ENCODE data around the gene BTBD10.

BTBD10 gene

GRCh38 chr11:13362596-13363109 lies 100.4 kb downstream of the BTBD10 start:
- H3K27ac ChIP-seq: no peak overlapping the region
- DNase-seq (ENCODE audit: low spot score): no peak
- POLR2A ChIA-PET (ENCODE audit: low non-redundant PET): no interaction called here
- CTCF ChIA-PET: no interaction called here
- TF ChIP-seq, protein P1, sequence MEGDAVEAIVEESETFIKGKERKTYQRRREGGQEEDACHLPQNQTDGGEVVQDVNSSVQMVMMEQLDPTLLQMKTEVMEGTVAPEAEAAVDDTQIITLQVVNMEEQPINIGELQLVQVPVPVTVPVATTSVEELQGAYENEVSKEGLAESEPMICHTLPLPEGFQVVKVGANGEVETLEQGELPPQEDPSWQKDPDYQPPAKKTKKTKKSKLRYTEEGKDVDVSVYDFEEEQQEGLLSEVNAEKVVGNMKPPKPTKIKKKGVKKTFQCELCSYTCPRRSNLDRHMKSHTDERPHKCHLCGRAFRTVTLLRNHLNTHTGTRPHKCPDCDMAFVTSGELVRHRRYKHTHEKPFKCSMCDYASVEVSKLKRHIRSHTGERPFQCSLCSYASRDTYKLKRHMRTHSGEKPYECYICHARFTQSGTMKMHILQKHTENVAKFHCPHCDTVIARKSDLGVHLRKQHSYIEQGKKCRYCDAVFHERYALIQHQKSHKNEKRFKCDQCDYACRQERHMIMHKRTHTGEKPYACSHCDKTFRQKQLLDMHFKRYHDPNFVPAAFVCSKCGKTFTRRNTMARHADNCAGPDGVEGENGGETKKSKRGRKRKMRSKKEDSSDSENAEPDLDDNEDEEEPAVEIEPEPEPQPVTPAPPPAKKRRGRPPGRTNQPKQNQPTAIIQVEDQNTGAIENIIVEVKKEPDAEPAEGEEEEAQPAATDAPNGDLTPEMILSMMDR (conservative IDR thresholded peaks at IDR 0.05; ENCODE audit: low read depth): no peak

DNA sequence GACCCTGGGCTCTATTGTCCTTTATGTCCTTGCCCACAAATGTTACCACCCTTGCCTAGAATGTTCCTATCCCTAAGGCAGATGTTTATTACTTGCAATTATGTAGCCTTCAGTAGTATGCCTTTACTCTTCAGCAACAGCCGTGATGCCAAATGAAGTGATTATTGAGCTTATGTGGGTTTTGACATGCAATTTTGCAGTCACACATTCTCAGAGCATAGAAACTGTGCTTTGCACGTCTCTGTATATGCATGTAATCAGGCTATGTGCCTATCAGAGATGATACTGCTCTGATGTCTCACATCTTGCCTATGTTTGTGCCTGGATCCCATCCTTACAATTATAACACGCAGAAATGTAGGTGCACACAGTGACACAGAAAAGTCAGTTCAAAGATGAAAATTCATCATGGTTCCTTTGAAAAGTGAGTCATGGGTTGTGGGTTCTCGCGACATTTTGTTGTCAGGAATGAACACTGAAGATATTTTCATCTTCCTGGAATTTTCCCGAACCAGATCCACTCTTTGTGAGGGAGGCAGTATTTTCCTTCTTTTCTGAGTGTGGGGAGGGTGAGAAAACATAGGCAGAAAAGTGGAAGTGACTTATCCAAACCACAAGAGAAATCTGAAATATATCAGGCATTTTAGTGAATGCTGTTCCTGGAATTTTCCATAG lies 104.3 kb downstream of the BTBD10 start:
- TF ChIP-seq, protein P1 (conservative IDR thresholded peaks at IDR 0.05; ENCODE audit: low read depth): no peak
- no peak for DNase-seq (ENCODE audit: low spot score)
- CTCF ChIA-PET: no interaction called here
- POLR2A ChIA-PET (ENCODE audit: low non-redundant PET): no interaction called here
- H3K27ac ChIP-seq: no peak overlapping the region

DNA sequence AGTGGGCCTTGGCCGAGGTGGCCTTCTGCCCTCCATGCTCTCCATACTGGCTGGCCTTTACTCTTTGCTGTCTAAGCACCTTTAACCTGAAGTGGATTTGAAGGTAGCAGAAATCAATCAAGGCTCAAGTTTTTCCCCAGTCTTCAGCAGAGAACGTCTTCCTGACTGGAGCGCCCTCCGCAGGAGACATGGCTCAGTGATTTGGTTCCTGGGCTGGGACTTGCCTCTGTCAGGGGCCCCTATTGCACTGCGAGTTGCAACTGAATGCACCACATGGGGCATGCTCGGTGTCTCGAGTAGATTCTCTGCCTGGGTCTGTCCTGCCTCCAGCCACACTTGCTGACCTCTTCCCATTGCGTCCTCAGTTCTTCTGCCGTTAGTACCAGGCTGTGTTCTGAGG lies 105.8 kb downstream of the BTBD10 start:
- POLR2A ChIA-PET (ENCODE audit: low non-redundant PET): no interaction called here
- no peak overlapping the region for H3K27ac ChIP-seq
- DNase-seq (ENCODE audit: low spot score): no peak
- TF ChIP-seq, protein P1 (conservative IDR thresholded peaks at IDR 0.05; ENCODE audit: low read depth): no peak
- CTCF ChIA-PET: no interaction called here

DNA sequence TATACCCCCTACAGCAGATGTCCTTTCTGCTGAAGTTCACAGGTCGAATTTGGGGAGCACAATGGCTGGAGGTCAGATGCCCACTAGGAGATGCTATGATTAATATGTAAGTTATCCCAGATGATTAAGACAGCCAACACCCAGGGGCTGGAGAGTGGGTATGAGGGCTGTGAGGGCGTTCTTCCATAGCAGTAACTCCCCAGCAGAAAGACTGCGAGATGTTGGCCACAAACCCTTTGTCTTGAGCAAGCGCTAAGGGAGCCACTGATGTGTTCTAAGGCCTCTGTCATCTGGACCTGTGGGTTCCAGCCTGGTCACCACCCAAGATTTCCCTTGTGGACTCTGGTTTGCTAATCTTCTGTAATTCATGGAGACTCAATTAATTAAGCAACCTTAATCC lies 107.8 kb downstream of the BTBD10 start:
- DNase-seq (ENCODE audit: low spot score): no peak
- H3K27ac ChIP-seq: no peak overlapping the region
- TF ChIP-seq, protein P1 (conservative IDR thresholded peaks at IDR 0.05; ENCODE audit: low read depth): no peak
- CTCF ChIA-PET: no interaction called here
- POLR2A ChIA-PET (ENCODE audit: low non-redundant PET): no interaction called here

DNA sequence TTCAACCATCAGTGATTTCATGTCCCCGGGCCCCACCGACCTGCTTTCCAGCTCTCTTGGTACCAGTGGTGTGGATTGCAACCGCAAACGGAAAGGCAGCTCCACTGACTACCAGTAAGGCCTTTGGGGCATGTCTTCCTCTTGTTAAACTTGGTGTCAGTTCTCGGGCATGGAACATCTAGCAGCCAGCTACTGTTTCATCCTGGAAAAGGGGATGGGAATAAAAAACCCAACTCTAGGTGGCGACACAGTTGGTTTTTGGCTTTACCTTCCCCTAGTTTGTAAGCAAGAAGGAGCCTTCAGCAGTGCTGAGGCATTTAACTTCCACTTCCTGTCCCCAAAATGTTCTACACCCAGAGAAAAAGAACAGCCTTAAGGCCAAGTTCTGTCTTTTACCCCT lies 108.7 kb downstream of the BTBD10 start:
- no peak for DNase-seq (ENCODE audit: low spot score)
- ChIA-PET POLR2A (ENCODE audit: low non-redundant PET) (no interaction called here), CTCF (interaction anchor here (0.6 kb wide), 1 partner anchor 38 kb away, joined by 3 read pairs; no protein-coding TSS in a partner anchor)
- TF ChIP-seq, protein P1 (conservative IDR thresholded peaks at IDR 0.05; ENCODE audit: low read depth): no peak
- no peak overlapping the region for H3K27ac ChIP-seq

- POLR2A ChIA-PET (ENCODE audit: low non-redundant PET): no interaction called here
Observed at GRCh38 chr11:13352711-13353110, 110.3 kb downstream of the BTBD10 start.

More at GRCh38 chr11:13352711-13353110, 110.3 kb downstream of the BTBD10 start:
- no peak for DNase-seq (ENCODE audit: low spot score)
- TF ChIP-seq, protein P1 (conservative IDR thresholded peaks at IDR 0.05; ENCODE audit: low read depth): no peak
- CTCF ChIA-PET: no interaction called here
- H3K27ac ChIP-seq: no peak overlapping the region

All from RWPE1 (cell line).